Endodermal cell (in vitro differentiated cells): Measurements from ENCODE around the gene SLC7A8. TPM values are rescaled to one million over a fixed set of nuclear protein-coding genes. Genes with fewer than 3 reads are reported as not detected.

Experiments used
- DNase-seq: peaks from one replicate; pipeline ENCODE4 v3.0.0-alpha.2; 2017
- H3K27ac ChIP-seq: 2 replicates; pipeline ENCODE4 v1.5.1; 2013; ENCODE audit warnings: mild to moderate bottlenecking, low read depth, low read length, moderate library complexity
- H3K27me3 ChIP-seq: 2 replicates; pipeline ENCODE4 v1.6.1; 2013; ENCODE audit warnings: mild to moderate bottlenecking, low read length, moderate library complexity; ENCODE audit not compliant: insufficient read depth, control insufficient read depth, poor library complexity, severe bottlenecking
- H3K36me3 ChIP-seq: 2 replicates; pipeline ENCODE4 v1.7.0; 2013; ENCODE audit warnings: mild to moderate bottlenecking, low read length, moderate library complexity; ENCODE audit not compliant: control insufficient read depth, insufficient read depth
- H3K4me1 ChIP-seq: one replicate; pipeline ENCODE4 v1.7.0; 2013; ENCODE audit warnings: low read length; ENCODE audit not compliant: control insufficient read depth, insufficient read depth
- H3K4me3 ChIP-seq: 2 replicates; pipeline ENCODE4 v1.5.1; 2013; ENCODE audit warnings: mild to moderate bottlenecking, low read length, moderate library complexity
- H3K9ac ChIP-seq: 2 replicates; pipeline ENCODE4 v1.6.1; 2013; ENCODE audit warnings: mild to moderate bottlenecking, low read length, moderate library complexity; ENCODE audit not compliant: poor library complexity, severe bottlenecking; ENCODE audit errors: extremely low read depth
- H3K9me3 ChIP-seq: 2 replicates; pipeline ENCODE4 v1.6.1; 2013; ENCODE audit warnings: mild to moderate bottlenecking, low read length, moderate library complexity; ENCODE audit not compliant: control insufficient read depth
- H3K27ac Mint-ChIP-seq: 2 replicates; pipeline ENCODE4 v1.8.0; 2020; ENCODE audit warnings: mixed read lengths
- H3K27me3 Mint-ChIP-seq: 2 replicates; pipeline ENCODE4 v1.8.0; 2021; ENCODE audit warnings: mild to moderate bottlenecking, mixed read lengths; ENCODE audit not compliant: insufficient read depth
- H3K36me3 Mint-ChIP-seq: 2 replicates; pipeline ENCODE4 v1.8.0; 2020; ENCODE audit warnings: low read depth, mixed read lengths
- H3K4me1 Mint-ChIP-seq: 2 replicates; pipeline ENCODE4 v1.8.0; 2020; ENCODE audit warnings: mixed read lengths
- H3K4me3 Mint-ChIP-seq: 2 replicates; pipeline ENCODE4 v1.8.0; 2020; ENCODE audit warnings: mild to moderate bottlenecking, moderate library complexity, mixed read lengths
- H3K9me3 Mint-ChIP-seq: 2 replicates; pipeline ENCODE4 v1.8.0; 2020; ENCODE audit warnings: mild to moderate bottlenecking, mixed read lengths
- CTCF ChIP-seq: fragments of 200-600 bp; sonication (generic); conservative IDR thresholded peaks from 2 replicates; pipeline ENCODE4 v1.5.0; 2021; ENCODE audit warnings: antibody characterized with exemption, mild to moderate bottlenecking
- WGBS, 2 experiments: methylation state at CpG; one replicate each; pipeline versions ENCODE4 v1.1.5 to v1.1.7; 2013; ENCODE audit warnings: missing lambda C conversion rate in 2 of 2, mixed read lengths in 1 of 2; ENCODE audit not compliant: insufficient coverage in 1 of 2, insufficient read length in 1 of 2; 5-methylcytosine and 5-hydroxymethylcytosine counted together
- total RNA-seq, 2 donors: library from RNA; stranded (reverse); fragmentation: NEBNext Ultra II Directional in 1 of 2; extraction: Animal tissue kit (Norgen Biotek cat#: 25700) in 1 of 2; gene quantifications; 2 replicates in 1 of 2; 3 replicates in 1 of 2; pipeline ENCODE4 v1.2.1, GENCODE V29; 2021

The SLC7A8 gene
- total RNA-seq, 2 donors from 2014 or later = 47.6 to 48.9 TPM

GRCh38 chr14:23101986-23102625 is 81.4 kb downstream of the SLC7A8 start:
- no peak overlapping the region for H3K27ac Mint-ChIP-seq
- H3K4me3 Mint-ChIP-seq = no peak overlapping the region
- no peak overlapping the region for H3K4me3 ChIP-seq
- H3K27me3 ChIP-seq = no peaks in the 10 kb centered on the region
- H3K9me3 ChIP-seq = no peaks in the 10 kb centered on the region
- peaks cover 65% of the 10 kb centered on the region for H3K4me1 Mint-ChIP-seq
- TF ChIP-seq CTCF = no peak
- H3K9ac ChIP-seq = no peak overlapping the region
- H3K27ac ChIP-seq = no peak overlapping the region
- H3K9me3 Mint-ChIP-seq = no peaks in the 10 kb centered on the region
- peaks cover 3% of the 10 kb centered on the region for H3K27me3 Mint-ChIP-seq
- WGBS, 2 experiments = 87 to 94% methylated on average over 7 to 10 of the region's 10 CpGs
- peaks cover 22% of the 10 kb centered on the region for H3K36me3 Mint-ChIP-seq
- peaks cover 22% of the 10 kb centered on the region for H3K36me3 ChIP-seq
- H3K4me1 ChIP-seq = peaks cover 12% of the 10 kb centered on the region
- no peak for DNase-seq

- peaks cover 27% of the 10 kb centered on the region for H3K36me3 Mint-ChIP-seq
- H3K4me1 Mint-ChIP-seq = peaks cover 67% of the 10 kb centered on the region
- 61 to 93% methylated on average over 3 to 6 of the region's 6 CpGs for WGBS, 2 experiments
These were observed 82.1 kb downstream of the SLC7A8 start for GRCh38 chr14:23101213-23101970.

More at GRCh38 chr14:23101213-23101970, 82.1 kb downstream of the SLC7A8 start:
- Histone ChIP-seq H3K36me3 (peaks cover 29% of the 10 kb centered on the region), H3K4me1 (peaks cover 15% of the 10 kb centered on the region), H3K27me3 (no peaks in the 10 kb centered on the region), H3K9ac (no peak overlapping the region), H3K9me3 (no peaks in the 10 kb centered on the region), H3K4me3 (no peak overlapping the region), H3K27ac (no peak overlapping the region)
- TF ChIP-seq CTCF = no peak
- Mint-ChIP-seq H3K4me3 (no peak overlapping the region), H3K9me3 (no peaks in the 10 kb centered on the region), H3K27ac (peak overlapping the region; percentile 35), H3K27me3 (peaks cover 3% of the 10 kb centered on the region)
- DNase-seq = peak; percentile 78
